Neural progenitor cell (in vitro differentiated cells): ENCODE measurements around the gene SPR.

ENCODE experiments used
- EZH2 ChIP-seq: fragments of 200-600 bp; sonication (generic); IDR thresholded peaks from 2 replicates; pipeline ENCODE4 v1.6.1; 2017; ENCODE audit warnings: antibody characterized with exemption, mild to moderate bottlenecking, moderate library complexity
- EZH2phosphoT487 ChIP-seq: fragments of 200-600 bp; sonication (generic); IDR thresholded peaks from 2 replicates; pipeline ENCODE4 v1.6.1; 2017; ENCODE audit warnings: antibody characterized with exemption
- TF ChIP-seq, protein P1 (sequence below): fragments of 200-600 bp; sonication (generic); IDR thresholded peaks from 2 replicates; pipeline ENCODE4 v1.5.1; 2017; ENCODE audit warnings: antibody characterized with exemption, mild to moderate bottlenecking

DNA sequence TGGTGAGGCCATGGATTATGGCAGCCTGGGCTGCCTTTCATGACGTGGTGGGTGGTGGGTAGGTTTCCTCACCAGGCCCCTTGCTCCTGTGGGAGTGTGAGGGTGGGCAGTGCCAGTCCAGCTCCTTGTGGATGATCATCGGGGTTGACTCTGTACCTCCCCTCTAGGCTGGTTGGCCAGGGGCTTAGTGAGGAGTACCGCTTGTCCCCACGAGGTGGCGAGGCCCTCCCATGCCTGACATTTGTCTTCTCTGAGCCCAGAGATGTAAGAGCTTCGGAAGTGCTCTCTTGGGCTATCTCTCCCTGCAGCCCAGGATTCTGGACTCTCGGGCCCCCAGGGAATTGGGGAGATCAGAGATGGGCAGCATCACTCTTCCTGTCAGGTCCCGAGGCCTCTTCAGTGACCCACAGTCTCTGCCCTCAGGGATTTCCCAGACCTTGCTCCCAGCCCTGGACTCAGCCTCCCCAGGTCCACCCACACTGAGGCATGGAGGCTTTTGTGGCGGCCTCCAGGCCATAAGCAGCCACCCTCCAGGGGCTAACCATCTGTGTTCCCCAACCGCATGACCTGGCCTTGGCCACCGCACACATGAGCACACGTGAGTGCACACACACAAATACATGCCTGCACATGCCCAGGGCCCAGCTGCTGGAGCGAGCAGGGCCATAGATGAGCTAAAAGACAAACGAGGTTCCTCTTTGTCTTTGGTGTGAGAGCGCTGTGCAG lies 6.5 kb downstream of the SPR start:
- TF ChIP-seq, protein P1, sequence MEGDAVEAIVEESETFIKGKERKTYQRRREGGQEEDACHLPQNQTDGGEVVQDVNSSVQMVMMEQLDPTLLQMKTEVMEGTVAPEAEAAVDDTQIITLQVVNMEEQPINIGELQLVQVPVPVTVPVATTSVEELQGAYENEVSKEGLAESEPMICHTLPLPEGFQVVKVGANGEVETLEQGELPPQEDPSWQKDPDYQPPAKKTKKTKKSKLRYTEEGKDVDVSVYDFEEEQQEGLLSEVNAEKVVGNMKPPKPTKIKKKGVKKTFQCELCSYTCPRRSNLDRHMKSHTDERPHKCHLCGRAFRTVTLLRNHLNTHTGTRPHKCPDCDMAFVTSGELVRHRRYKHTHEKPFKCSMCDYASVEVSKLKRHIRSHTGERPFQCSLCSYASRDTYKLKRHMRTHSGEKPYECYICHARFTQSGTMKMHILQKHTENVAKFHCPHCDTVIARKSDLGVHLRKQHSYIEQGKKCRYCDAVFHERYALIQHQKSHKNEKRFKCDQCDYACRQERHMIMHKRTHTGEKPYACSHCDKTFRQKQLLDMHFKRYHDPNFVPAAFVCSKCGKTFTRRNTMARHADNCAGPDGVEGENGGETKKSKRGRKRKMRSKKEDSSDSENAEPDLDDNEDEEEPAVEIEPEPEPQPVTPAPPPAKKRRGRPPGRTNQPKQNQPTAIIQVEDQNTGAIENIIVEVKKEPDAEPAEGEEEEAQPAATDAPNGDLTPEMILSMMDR, result peak; percentile 76
- no peak for TF ChIP-seq EZH2phosphoT487
- TF ChIP-seq EZH2, result no peak
